ENCODE measurements around the gene ALKBH5. TPM values are rescaled to one million over a fixed set of nuclear protein-coding genes. Genes with fewer than 3 reads are reported as not detected.

Gene ALKBH5
- total and polyA plus RNA-seq, 2 experiments from 2014 or later, result 32.2 to 117 TPM

DNA sequence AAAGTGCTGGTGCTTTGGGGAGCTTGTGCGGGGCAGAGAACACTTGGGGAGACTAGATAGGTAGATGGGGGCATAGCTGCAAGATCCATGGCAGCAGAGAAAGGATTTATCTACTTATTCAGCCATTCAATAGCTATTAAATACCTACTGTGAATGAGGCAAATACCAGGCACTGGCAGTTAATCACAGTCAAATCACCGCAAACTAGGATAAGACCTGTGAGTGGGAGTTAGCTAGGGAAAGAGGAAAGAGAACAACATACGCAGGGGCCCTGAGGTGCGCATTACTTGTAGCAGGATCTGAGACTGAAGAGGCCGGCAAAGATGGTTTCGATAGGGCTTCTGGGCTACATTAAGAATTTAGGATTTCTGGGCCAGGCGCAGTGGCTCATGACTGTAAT, 3.8 kb upstream of the ALKBH5 start:
- TF ChIP-seq, protein P1, sequence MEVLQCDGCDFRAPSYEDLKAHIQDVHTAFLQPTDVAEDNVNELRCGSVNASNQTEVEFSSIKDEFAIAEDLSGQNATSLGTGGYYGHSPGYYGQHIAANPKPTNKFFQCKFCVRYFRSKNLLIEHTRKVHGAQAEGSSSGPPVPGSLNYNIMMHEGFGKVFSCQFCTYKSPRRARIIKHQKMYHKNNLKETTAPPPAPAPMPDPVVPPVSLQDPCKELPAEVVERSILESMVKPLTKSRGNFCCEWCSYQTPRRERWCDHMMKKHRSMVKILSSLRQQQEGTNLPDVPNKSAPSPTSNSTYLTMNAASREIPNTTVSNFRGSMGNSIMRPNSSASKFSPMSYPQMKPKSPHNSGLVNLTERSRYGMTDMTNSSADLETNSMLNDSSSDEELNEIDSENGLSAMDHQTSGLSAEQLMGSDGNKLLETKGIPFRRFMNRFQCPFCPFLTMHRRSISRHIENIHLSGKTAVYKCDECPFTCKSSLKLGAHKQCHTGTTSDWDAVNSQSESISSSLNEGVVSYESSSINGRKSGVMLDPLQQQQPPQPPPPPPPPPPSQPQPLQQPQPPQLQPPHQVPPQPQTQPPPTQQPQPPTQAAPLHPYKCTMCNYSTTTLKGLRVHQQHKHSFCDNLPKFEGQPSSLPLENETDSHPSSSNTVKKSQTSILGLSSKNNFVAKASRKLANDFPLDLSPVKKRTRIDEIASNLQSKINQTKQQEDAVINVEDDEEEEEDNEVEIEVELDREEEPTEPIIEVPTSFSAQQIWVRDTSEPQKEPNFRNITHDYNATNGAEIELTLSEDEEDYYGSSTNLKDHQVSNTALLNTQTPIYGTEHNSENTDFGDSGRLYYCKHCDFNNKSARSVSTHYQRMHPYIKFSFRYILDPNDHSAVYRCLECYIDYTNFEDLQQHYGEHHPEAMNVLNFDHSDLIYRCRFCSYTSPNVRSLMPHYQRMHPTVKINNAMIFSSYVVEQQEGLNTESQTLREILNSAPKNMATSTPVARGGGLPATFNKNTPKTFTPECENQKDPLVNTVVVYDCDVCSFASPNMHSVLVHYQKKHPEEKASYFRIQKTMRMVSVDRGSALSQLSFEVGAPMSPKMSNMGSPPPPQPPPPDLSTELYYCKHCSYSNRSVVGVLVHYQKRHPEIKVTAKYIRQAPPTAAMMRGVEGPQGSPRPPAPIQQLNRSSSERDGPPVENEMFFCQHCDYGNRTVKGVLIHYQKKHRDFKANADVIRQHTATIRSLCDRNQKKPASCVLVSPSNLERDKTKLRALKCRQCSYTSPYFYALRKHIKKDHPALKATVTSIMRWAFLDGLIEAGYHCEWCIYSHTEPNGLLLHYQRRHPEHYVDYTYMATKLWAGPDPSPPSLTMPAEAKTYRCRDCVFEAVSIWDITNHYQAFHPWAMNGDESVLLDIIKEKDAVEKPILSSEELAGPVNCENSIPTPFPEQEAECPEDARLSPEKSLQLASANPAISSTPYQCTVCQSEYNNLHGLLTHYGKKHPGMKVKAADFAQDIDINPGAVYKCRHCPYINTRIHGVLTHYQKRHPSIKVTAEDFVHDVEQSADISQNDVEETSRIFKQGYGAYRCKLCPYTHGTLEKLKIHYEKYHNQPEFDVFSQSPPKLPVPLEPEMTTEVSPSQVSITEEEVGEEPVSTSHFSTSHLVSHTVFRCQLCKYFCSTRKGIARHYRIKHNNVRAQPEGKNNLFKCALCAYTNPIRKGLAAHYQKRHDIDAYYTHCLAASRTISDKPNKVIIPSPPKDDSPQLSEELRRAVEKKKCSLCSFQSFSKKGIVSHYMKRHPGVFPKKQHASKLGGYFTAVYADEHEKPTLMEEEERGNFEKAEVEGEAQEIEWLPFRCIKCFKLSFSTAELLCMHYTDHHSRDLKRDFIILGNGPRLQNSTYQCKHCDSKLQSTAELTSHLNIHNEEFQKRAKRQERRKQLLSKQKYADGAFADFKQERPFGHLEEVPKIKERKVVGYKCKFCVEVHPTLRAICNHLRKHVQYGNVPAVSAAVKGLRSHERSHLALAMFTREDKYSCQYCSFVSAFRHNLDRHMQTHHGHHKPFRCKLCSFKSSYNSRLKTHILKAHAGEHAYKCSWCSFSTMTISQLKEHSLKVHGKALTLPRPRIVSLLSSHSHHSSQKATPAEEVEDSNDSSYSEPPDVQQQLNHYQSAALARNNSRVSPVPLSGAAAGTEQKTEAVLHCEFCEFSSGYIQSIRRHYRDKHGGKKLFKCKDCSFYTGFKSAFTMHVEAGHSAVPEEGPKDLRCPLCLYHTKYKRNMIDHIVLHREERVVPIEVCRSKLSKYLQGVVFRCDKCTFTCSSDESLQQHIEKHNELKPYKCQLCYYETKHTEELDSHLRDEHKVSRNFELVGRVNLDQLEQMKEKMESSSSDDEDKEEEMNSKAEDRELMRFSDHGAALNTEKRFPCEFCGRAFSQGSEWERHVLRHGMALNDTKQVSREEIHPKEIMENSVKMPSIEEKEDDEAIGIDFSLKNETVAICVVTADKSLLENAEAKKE (CRISPR knock-in tag; IDR thresholded peaks at IDR 0.05), result no peak
- no peak for TF ChIP-seq EZH2phosphoT487 (IDR thresholded peaks at IDR 0.05; ENCODE audit: unreplicated experiment)
- TF ChIP-seq ZNF114 (CRISPR knock-in tag; IDR thresholded peaks at IDR 0.05), result no peak
- TF ChIP-seq ZNF331 (CRISPR knock-in tag; IDR thresholded peaks at IDR 0.05; ENCODE audit: low read depth), result no peak
- TF ChIP-seq ETS1 (IDR thresholded peaks at IDR 0.05), result no peak
- TF ChIP-seq, protein P2, sequence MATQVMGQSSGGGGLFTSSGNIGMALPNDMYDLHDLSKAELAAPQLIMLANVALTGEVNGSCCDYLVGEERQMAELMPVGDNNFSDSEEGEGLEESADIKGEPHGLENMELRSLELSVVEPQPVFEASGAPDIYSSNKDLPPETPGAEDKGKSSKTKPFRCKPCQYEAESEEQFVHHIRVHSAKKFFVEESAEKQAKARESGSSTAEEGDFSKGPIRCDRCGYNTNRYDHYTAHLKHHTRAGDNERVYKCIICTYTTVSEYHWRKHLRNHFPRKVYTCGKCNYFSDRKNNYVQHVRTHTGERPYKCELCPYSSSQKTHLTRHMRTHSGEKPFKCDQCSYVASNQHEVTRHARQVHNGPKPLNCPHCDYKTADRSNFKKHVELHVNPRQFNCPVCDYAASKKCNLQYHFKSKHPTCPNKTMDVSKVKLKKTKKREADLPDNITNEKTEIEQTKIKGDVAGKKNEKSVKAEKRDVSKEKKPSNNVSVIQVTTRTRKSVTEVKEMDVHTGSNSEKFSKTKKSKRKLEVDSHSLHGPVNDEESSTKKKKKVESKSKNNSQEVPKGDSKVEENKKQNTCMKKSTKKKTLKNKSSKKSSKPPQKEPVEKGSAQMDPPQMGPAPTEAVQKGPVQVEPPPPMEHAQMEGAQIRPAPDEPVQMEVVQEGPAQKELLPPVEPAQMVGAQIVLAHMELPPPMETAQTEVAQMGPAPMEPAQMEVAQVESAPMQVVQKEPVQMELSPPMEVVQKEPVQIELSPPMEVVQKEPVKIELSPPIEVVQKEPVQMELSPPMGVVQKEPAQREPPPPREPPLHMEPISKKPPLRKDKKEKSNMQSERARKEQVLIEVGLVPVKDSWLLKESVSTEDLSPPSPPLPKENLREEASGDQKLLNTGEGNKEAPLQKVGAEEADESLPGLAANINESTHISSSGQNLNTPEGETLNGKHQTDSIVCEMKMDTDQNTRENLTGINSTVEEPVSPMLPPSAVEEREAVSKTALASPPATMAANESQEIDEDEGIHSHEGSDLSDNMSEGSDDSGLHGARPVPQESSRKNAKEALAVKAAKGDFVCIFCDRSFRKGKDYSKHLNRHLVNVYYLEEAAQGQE (IDR thresholded peaks at IDR 0.05; ENCODE audit: unreplicated experiment), result no peak
- no peak for TF ChIP-seq POLR2AphosphoS5 (IDR thresholded peaks at IDR 0.05; ENCODE audit: low read depth)
- no peak for TF ChIP-seq CREB1 (CRISPR knock-in tag; IDR thresholded peaks at IDR 0.05; ENCODE audit: low read depth)
- no peak for TF ChIP-seq NANOG (IDR thresholded peaks at IDR 0.05; ENCODE audit: borderline replicate concordance)
- TF ChIP-seq EZH2 (IDR thresholded peaks at IDR 0.05; ENCODE audit: low read depth, unreplicated experiment), result no peak
- no peak for TF ChIP-seq JUNB (IDR thresholded peaks at IDR 0.05; ENCODE audit: unreplicated experiment)
- no peak for TF ChIP-seq STAT1 (IDR thresholded peaks at IDR 0.05; ENCODE audit: unreplicated experiment)
- TF ChIP-seq CTCF (conservative IDR thresholded peaks at IDR 0.05; ENCODE audit: low read depth in 2 of 2), result no peak
- ATAC-seq (no peak), DNase-seq (ENCODE audit: low spot score) (no peak)
- H3K27ac ChIP-seq (ENCODE audit: low read depth), result no peak overlapping the region
- Mint-ChIP-seq H3K4me1 (peaks cover 10% of the 10 kb centered on the region; the same call in 2 of the 3 replicates), H3K9me3 (no peaks in the 10 kb centered on the region), H3K4me3 (no peak overlapping the region), H3K27ac (no peak overlapping the region), H3K36me3 (ENCODE audit: low read depth) (peaks cover under 1% of the 10 kb centered on the region), H3K27me3 (ENCODE audit: insufficient read depth, low read depth, poor library complexity) (peaks cover 12% of the 10 kb centered on the region)
- H3K9me2 ChIP-seq (ENCODE audit: insufficient read depth), result no peaks in the 10 kb centered on the region
- H3K4me3 ChIP-seq, result no peak overlapping the region
- peaks cover 15% of the 10 kb centered on the region for H3F3A ChIP-seq (replicated peaks; ENCODE audit: low read depth)
- H3K79me2 ChIP-seq (replicated peaks; ENCODE audit: insufficient read depth), result peaks cover 6% of the 10 kb centered on the region
- H2AFZ ChIP-seq, result no peak overlapping the region; the same call in 1 of the 2 replicates
- no peaks in the 10 kb centered on the region; the same call in 1 of the 2 replicates for H3K4me1 ChIP-seq (ENCODE audit: insufficient read depth)
- no peak overlapping the region for H3K4me2 ChIP-seq
- no peaks in the 10 kb centered on the region for H3K27me3 ChIP-seq (ENCODE audit: insufficient read depth)
- no peaks in the 10 kb centered on the region for H3K36me3 ChIP-seq (ENCODE audit: insufficient read depth)
- H4K20me1 ChIP-seq (replicated peaks; ENCODE audit: insufficient read depth), result peaks cover 1% of the 10 kb centered on the region; the same call in 1 of the 2 replicates

All from GM23338 (cell line).